Stimulated activated CD8-positive, alpha-beta memory T cell treated with anti-CD3 and anti-CD28 coated beads, Interleukin-7, amount 100 ng/mL, for 4 hours (primary cell): Measurements from ENCODE around the gene RRP1.
"Not testable (repeated sequence)": the region's sequence is repeated elsewhere in the genome, so short reads cannot be mapped to it uniquely, and the experiment has no call there.

Experiments
- DNase-seq, 2 donors: peaks; one replicate each; pipeline ENCODE4 v3.0.0-alpha.2; 2020; ENCODE audit warnings: low read depth in 2 of 2

Gene RRP1

GRCh38 chr21:43836616-43837015, 47.2 kb downstream of the RRP1 start:
- no peak for DNase-seq

GRCh38 chr21:43840259-43840658, 50.9 kb downstream of the RRP1 start:
- DNase-seq, result no peak

- no peak for DNase-seq
These were observed 53.4 kb downstream of the RRP1 start for GRCh38 chr21:43842742-43843141.

GRCh38 chr21:43844906-43845305, 55.5 kb downstream of the RRP1 start:
- not testable (repeated sequence) for DNase-seq

GRCh38 chr21:43845386-43845785, 56.0 kb downstream of the RRP1 start:
- no peak for DNase-seq

- DNase-seq, result no peak
These were observed 57.1 kb downstream of the RRP1 start for GRCh38 chr21:43846430-43846829.

- DNase-seq, result no peak
These were observed 57.9 kb downstream of the RRP1 start for GRCh38 chr21:43847301-43847700.

- DNase-seq, result no peak
These were observed 59.4 kb downstream of the RRP1 start for GRCh38 chr21:43848771-43849170.

- DNase-seq, result no peak
These were observed 60.3 kb downstream of the RRP1 start for GRCh38 chr21:43849532-43850299.

- DNase-seq, result no peak
These were observed 61.4 kb downstream of the RRP1 start for GRCh38 chr21:43850728-43851295.

- DNase-seq, result no peak
These were observed 62.2 kb downstream of the RRP1 start for GRCh38 chr21:43851593-43851992.

- no peak for DNase-seq
These were observed 64.7 kb downstream of the RRP1 start for GRCh38 chr21:43853851-43854772.
